Fibroblast of skin of left quadriceps (primary cell): ENCODE results near the gene SLIT3.

Experiments
- DNase-seq, 2 experiments: peaks; one replicate each; pipeline ENCODE4 v3.0.0-alpha.2; 2013; ENCODE audit warnings: low read depth in 2 of 2

Gene SLIT3

DNA sequence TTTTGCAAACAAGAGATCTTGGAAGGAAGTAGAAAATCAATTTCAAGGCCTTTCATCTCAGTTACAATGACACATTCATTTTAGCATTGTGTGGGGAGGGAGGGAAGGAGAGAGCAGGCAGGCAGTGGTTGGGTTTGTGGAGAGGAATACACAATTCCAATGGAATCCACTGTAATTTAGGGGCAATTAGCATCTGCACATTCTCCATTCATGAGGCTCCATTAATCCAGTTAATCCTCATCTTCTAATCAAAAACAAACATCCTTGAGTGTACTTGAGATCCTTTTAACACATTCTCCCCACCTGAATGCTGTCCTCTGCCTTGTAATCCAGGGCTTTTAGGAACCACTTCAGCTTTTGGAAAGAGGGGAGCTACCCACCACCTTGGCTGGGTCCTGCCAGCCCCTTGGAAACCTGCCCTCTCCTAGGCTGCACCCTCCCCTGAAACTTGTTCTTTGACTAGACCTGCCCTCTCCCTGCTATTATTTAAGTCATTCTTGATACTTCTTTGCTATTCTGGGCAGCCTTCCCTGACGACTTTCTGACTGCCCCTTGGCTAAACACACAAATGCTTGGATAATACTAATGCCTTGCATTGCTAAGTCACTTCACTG is 271.2 kb downstream of the SLIT3 start:
- DNase-seq: no peak

DNA sequence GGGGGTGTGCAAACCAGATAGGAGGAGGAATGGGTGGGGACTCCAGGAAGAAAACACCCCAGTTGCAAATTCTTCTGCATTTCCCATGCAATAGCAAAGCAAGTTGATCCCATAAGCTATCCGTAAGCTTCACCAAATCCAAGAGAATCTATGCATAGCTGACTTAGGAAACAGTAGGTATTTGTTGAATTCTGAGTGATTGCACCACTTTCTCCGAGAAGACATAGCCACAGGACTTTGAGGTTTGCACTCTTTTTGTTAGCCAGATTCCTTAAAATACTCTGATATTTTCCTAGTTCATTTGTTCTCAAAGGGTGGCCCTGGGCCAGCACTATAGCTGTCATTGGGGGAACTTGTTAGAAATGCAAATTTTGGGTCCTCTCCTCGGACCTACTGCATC is 271.9 kb downstream of the SLIT3 start:
- no peak for DNase-seq

DNA sequence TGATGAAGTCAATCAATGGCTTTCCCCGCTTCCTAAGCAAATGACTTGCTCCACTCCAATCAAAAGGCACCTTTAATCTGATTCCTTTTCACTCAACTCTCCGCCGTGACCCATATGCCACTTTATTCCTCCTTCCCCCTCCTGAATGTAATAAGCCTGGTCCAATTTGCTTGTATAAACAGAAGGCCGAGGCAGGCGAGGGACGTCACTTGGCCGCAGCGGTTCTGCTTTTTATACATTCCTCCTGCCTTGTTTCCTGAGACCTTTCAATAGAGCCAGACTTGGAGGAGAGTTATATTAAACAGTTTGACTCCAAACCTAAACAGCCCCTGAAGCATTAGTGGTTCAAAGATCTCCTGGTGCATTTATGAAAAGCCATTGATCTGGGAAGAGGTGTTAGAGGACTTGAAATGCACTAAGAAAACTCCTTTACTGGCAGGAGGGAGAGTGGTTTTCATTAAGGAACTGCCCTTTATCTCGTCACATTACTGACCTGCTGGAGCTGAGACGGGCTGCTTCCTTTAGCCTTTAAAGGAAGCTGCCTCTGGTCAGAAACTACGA is 273.4 kb downstream of the SLIT3 start:
- no peak for DNase-seq

GRCh38 chr5:169025491-169025890 is 275.4 kb downstream of the SLIT3 start:
- DNase-seq: no peak

DNA sequence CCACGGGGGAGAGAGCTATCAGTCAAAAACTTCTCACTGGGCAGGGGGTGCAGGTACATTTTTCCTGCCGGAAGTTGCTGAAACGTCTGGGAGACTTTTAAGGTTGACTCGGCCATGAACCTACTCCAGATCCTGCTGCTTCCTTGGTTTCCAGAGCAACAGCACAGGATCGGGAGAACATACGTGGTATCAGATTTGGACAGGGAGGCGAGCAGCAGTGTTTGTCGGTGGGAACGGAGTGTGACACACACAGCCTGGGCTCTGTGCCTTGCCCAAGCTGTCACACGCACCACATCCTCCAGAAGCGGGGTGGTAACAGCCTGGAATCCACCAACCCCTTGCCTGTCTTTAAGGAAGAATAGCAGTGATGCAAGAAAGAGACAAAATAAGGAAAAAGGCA is 276.5 kb downstream of the SLIT3 start:
- no peak for DNase-seq

DNA sequence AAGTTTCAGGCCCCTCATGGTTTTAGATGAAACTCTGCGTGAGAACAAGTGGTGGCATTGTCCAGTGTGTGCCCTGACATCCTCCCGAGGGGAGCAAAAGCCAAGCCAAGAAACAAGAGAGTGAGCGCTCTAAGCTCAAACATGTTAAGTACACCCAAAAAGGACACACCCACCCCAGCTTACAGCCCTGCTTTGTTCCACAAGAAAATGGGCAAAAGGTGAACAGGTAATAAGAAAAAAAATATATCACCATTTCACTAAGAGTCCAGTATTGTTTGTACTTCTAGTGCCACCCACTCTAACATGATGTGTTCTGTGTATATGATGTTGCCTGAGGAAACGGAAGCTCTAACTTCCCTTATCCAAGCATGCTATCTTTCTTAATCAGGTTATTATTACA is 278.2 kb downstream of the SLIT3 start:
- no peak for DNase-seq

GRCh38 chr5:169020102-169020501 is 280.8 kb downstream of the SLIT3 start:
- DNase-seq: no peak

DNA sequence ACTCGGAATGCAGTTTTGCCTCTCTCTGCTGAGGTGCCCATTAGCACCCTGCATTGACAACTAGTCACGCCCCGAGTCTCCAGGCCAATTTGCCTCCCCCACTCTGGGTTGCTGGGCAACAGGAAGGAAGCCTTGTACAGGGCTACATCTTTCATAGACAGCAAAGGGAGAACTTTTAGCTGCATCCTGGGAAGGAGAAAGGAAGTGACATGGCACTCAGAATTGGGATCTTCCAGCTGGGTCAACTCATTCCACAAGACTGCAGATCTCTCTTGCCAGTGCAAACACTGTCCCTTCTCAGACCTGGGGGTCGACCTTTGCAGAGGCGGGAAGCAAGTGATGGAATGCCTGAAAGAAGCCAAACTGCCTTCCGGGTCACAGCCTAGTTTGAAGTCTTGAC is 282.0 kb downstream of the SLIT3 start:
- DNase-seq: no peak

DNA sequence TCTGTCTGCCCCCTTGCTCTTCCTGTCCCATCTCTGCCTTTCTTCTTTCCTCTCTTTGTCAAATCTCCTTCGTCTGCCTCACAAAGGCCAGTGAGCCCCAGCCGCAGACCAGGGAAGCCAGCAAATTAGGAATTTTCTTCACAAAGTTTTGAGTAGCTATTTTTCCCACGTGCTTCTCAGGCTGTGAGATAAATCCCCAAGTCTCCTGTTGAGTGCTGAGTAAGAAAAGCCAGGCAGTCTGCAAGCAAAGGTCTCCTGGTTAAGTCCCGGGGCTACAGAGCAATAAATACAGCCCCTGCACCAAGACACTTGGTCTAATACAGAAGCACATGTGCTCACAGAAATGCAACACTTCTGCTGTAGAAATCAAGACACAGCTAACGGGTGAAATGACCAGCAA is 284.9 kb downstream of the SLIT3 start:
- DNase-seq: no peak

DNA sequence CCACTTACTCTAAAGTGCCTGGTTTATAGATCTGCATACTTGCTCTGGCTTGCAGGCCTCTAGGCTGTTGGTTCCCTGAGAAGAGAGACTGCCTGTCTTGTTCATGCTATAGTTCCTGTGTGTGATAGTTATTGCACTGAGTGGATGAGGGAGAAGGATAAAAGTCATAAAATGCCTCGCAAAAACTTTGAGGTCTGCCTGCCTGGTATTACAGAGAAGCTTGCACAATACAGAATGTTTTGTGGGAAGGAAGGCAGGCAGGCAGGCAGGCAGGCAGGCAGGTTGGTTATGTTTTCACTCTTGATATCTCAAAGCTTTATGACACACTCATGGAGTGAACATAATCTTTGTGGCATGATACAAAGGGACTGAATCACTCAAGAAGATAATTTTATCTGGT is 287.1 kb downstream of the SLIT3 start:
- no peak for DNase-seq

DNA sequence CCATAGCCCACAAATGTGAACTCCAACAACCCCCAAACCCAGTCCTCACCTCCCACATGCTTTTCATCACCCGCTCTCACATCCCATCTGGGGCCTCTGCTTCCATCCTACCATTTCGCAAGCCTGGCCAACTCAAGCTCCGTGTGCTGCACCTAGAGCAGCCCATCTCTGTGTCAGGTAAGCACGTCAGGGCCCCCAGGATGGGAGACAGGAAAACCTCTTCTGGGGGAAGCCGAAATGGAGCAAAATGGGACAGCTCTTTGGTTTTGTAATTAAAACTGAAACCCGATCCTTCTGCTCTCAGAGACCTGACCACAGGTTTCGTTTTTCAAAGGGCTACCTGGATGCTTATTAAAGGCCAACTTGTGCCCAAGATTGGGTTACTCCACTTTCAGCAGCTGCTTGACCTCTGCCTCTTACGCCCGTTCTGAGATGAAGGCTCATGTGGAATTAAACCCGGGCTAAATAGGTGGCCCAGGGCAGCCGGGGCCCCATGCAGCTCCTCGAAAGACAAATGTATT is 287.7 kb downstream of the SLIT3 start:
- no peak for DNase-seq

- DNase-seq: no peak
Observed at GRCh38 chr5:169012450-169012849, 288.5 kb downstream of the SLIT3 start.

GRCh38 chr5:169011451-169011850 is 289.5 kb downstream of the SLIT3 start:
- DNase-seq: no peak

- no peak for DNase-seq
Observed at GRCh38 chr5:169011009-169011408, 289.9 kb downstream of the SLIT3 start.

GRCh38 chr5:169009123-169009522 is 291.8 kb downstream of the SLIT3 start:
- no peak for DNase-seq

GRCh38 chr5:169006842-169007790 is 293.8 kb downstream of the SLIT3 start:
- DNase-seq: no peak

- no peak for DNase-seq
Observed at GRCh38 chr5:169004551-169004950, 296.4 kb downstream of the SLIT3 start.

DNA sequence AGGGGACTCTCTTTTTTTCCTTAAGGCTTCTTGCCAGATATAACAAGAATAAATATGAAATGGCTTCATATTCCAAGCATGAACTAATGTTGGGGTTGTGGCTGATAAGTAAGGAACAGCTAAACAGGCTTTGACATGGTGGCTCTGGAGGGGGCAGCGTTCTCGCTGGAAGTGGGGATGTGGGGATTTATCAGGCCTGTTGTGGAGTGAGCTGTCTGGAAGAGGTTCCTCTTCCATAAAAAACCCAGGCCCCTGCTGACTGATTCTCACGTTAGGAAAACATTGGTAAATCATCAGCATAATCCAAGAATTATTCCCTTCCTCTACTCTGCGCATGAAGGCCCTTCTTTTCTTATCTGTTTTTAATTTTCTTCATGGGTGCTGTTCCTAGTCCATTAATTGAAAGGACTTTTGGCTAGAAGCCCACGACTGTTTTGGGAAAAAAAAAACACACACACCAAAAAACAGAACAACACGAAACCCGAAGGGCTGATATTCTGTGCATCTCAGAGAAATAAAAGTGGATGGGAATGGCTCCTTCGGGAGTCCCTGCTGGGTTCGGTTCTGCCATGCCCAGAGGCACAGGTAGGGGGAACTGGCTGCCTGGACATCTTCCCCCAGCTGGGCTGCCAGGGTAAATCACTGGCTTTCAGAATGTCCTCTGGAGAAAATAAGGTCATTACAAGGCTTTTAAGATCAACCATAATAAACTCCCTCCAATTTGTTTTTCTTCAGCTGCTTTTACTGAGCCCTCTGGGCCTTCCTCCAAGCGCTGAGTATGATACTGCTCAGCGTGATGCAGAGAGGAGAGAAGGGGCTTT is 297.0 kb downstream of the SLIT3 start:
- peak; percentile 21 to 22 for DNase-seq

DNA sequence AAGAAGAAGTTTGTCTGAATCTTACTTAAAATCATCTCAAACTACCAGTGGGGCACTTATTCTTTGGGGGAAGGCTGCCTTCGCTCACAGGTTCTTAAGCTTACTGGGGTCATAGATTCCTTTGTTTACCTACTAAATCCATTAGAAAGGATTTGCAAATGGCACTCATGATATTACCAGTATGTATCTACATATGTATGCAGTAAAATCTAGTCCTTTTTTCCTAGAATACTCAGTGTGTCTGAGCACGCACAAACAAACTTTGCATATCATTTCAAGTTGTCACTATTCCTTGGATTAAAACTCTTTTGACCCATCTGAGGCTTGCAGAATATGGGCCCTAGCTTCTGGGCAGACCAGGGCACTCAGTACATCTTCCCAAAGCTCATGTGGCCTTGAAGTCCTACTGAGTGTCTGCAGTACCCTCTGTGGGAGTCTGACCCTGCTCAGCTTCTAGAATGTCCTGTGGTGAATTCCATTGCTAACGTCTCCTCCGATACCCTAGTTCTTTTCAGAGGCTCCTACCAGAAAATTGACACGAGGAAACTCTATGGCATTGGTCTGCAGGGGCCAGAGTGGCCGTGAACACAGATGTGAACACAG is 297.9 kb downstream of the SLIT3 start:
- no peak for DNase-seq

GRCh38 chr5:169001394-169001793 is 299.5 kb downstream of the SLIT3 start:
- DNase-seq: no peak

- no peak for DNase-seq
Observed at GRCh38 chr5:168995024-168995423, 305.9 kb downstream of the SLIT3 start.
